Measurements from ENCODE around the gene ANKRD13A.
"Not testable (repeated sequence)": the region's sequence is repeated elsewhere in the genome, so short reads cannot be mapped to it uniquely, and the experiment has no call there.

ANKRD13A gene

GRCh38 chr12:110071504-110071903 is 72.3 kb downstream of the ANKRD13A start:
- DNase-seq (ENCODE audit: low read depth): no peak
- TF ChIP-seq, protein P1, sequence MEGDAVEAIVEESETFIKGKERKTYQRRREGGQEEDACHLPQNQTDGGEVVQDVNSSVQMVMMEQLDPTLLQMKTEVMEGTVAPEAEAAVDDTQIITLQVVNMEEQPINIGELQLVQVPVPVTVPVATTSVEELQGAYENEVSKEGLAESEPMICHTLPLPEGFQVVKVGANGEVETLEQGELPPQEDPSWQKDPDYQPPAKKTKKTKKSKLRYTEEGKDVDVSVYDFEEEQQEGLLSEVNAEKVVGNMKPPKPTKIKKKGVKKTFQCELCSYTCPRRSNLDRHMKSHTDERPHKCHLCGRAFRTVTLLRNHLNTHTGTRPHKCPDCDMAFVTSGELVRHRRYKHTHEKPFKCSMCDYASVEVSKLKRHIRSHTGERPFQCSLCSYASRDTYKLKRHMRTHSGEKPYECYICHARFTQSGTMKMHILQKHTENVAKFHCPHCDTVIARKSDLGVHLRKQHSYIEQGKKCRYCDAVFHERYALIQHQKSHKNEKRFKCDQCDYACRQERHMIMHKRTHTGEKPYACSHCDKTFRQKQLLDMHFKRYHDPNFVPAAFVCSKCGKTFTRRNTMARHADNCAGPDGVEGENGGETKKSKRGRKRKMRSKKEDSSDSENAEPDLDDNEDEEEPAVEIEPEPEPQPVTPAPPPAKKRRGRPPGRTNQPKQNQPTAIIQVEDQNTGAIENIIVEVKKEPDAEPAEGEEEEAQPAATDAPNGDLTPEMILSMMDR (IDR thresholded peaks at IDR 0.05; ENCODE audit: insufficient read depth, low read depth, low read length, missing control alignments): no peak
- no peak overlapping the region for H3K4me3 ChIP-seq (ENCODE audit: low read length)

DNA sequence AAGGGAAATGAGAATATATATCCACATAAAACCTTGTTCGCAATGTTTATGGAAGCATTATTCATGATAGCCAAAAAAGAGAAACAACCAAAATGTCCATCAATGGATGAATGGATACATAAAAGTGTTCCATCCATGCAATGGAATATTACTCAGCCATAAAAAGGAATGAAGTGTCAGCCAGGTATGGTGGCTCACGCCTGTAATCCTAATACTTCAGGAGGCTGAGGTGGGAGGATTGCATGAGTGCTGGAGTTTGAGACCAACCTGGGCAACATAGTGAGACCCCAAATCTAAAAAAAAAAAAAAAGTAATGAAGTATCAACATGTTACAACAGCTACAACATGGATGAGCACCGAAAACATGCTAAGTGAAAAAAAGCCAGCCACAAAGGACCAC is 72.7 kb downstream of the ANKRD13A start:
- DNase-seq (ENCODE audit: low read depth): no peak
- TF ChIP-seq, protein P1 (IDR thresholded peaks at IDR 0.05; ENCODE audit: insufficient read depth, low read depth, low read length, missing control alignments): no peak
- no peak overlapping the region for H3K4me3 ChIP-seq (ENCODE audit: low read length)

DNA sequence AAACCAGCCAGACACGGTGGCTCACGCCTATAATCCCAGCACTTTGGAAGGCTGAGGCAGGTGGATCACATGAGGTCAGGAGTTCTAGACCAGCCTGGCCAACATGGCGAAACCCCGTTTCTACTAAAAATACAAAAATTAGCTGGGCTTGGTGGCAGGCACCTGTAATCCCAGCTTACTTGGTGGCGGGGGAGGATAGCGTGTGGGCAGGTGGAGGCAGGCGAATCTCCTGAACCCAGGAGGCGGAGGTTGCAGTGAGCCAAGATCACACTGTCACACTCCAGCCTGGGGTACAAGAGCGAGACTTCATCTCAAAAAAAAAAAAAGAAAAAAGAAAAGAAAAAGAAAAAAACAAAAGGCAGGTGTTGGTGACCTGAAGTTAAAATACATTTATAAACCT is 73.4 kb downstream of the ANKRD13A start:
- not testable (repeated sequence) for DNase-seq (ENCODE audit: low read depth); H3K4me3 ChIP-seq (ENCODE audit: low read length)

DNA sequence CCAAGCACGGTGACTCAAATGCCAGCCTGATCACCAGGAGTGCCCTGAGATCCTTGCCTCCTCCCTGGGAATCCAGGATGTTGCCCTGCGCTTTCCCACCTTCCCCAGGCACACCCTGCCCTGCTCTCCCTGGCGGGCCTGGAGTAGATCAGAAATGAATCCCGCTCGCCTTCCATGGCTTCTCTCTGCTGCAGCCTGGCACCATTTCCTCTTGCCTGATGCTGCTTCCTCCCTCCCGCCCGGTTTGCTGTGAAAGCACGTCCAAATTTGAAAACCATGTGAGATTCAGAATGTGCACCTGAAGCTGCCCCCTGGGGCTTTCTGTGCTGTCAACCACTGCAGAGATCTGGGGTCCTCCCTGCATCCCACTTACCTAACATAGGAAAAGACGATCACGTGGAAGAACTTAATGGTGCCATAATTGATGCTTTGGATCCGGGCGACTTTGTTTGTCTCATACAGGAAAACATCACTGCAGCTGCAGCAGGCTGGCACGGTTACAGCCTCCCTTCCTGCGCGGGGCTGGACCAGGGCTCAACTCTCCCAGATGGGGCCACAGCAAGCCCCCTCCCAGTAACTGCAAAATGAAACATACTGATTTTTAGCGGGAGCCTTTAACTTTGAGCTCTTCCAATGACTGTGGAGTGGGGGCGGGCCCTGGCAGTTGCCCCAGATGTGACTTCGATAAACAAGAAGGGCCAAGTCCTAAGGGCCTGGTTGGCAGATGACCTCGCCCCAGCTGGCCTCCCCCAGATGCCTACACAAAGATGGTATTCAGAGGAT is 74.0 kb downstream of the ANKRD13A start:
- no peak overlapping the region for H3K4me3 ChIP-seq (ENCODE audit: low read length)
- no peak for DNase-seq (ENCODE audit: low read depth)

GRCh38 chr12:110074089-110074488 is 74.9 kb downstream of the ANKRD13A start:
- no peak overlapping the region for H3K4me3 ChIP-seq (ENCODE audit: low read length)
- DNase-seq (ENCODE audit: low read depth): no peak

More for the DNA sequence above, 74.0 kb downstream of the ANKRD13A start:
- TF ChIP-seq, protein P1 (IDR thresholded peaks at IDR 0.05; ENCODE audit: insufficient read depth, low read depth, low read length, missing control alignments): no peak

GRCh38 chr12:110075880-110076279 is 76.7 kb downstream of the ANKRD13A start:
- no peak overlapping the region for H3K4me3 ChIP-seq (ENCODE audit: low read length)
- DNase-seq (ENCODE audit: low read depth): no peak
- TF ChIP-seq, protein P1 (IDR thresholded peaks at IDR 0.05; ENCODE audit: insufficient read depth, low read depth, low read length, missing control alignments): no peak

More at GRCh38 chr12:110074089-110074488, 74.9 kb downstream of the ANKRD13A start:
- TF ChIP-seq, protein P1 (IDR thresholded peaks at IDR 0.05; ENCODE audit: insufficient read depth, low read depth, low read length, missing control alignments): no peak

- DNase-seq (ENCODE audit: low read depth): no peak
- TF ChIP-seq, protein P1 (IDR thresholded peaks at IDR 0.05; ENCODE audit: insufficient read depth, low read depth, low read length, missing control alignments): no peak
- H3K4me3 ChIP-seq (ENCODE audit: low read length): no peak overlapping the region
Observed at GRCh38 chr12:110077800-110078199, 78.6 kb downstream of the ANKRD13A start.

All from epithelial cell of esophagus (primary cell).